RWPE2 (cell line): Measurements from ENCODE around the gene SGMS2.

Experiments used
- ATAC-seq: fragments of 200-7000 bp; cut with Tn5 transposase; 3 replicates; pipeline ENCODE4 v1.9.1; 2021; ENCODE audit warnings: low read depth
- DNase-seq: peaks from one replicate; pipeline ENCODE4 v3.0.0-alpha.2; 2020; ENCODE audit warnings: low spot score
- H3K27ac ChIP-seq: fragments of 450-650 bp; 2 replicates; pipeline ENCODE4 v1.5.1; 2017; ENCODE audit warnings: mild to moderate bottlenecking; ENCODE audit not compliant: poor library complexity, severe bottlenecking
- H3K27me3 ChIP-seq: fragments of 250-450 bp; sonication (Bioruptor Pico); 2 replicates; pipeline ENCODE4 v1.5.1; 2021; ENCODE audit warnings: mild to moderate bottlenecking, moderate library complexity; ENCODE audit not compliant: insufficient read depth, poor library complexity, severe bottlenecking
- H3K36me3 ChIP-seq: fragments of 250-450 bp; sonication (Bioruptor Pico); 2 replicates; pipeline ENCODE4 v1.5.1; 2020; ENCODE audit warnings: low read depth, mild to moderate bottlenecking, moderate library complexity
- H3K4me1 ChIP-seq: fragments of 250-450 bp; sonication (Bioruptor Pico); 2 replicates; pipeline ENCODE4 v1.5.1; 2021; ENCODE audit warnings: mild to moderate bottlenecking, moderate library complexity; ENCODE audit not compliant: insufficient read depth, poor library complexity, severe bottlenecking
- H3K4me3 ChIP-seq: fragments of 250-450 bp; sonication (Bioruptor Pico); 2 replicates; pipeline ENCODE4 v1.5.1; 2021; ENCODE audit warnings: mild to moderate bottlenecking, moderate library complexity; ENCODE audit not compliant: severe bottlenecking
- H3K9me3 ChIP-seq: fragments of 250-450 bp; sonication (Bioruptor Pico); 2 replicates; pipeline ENCODE4 v1.5.1; 2021; ENCODE audit warnings: mild to moderate bottlenecking, moderate library complexity; ENCODE audit not compliant: severe bottlenecking
- TF ChIP-seq, protein P1 (sequence below): fragments of 450-650 bp; IDR thresholded peaks from one replicate; pipeline ENCODE4 v1.5.1; 2017; ENCODE audit warnings: mild to moderate bottlenecking, moderate library complexity; ENCODE audit not compliant: poor library complexity, severe bottlenecking

The SGMS2 gene

DNA sequence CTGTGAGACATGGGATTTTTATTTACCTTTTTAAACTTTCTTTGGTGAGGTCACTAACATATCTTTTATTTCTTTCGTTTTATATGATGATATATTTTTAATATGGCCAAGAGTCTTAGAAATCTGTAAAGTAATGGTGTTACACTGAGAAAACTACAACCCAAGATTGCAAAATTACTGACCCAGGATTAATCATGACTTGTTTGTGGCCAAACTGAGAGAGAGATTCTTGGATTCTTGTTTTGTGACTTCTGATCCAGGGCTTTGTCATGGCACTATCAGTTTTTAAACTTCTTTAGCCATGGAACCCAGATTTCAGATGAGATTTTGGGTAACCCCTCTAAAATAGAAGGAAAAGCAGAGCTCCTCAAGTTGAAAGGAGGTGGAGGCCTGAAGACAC, 42.0 kb downstream of the SGMS2 start:
- Histone ChIP-seq H3K27ac (no peak overlapping the region), H3K4me1 (peaks cover 29% of the 10 kb centered on the region), H3K36me3 (no peaks in the 10 kb centered on the region), H3K9me3 (no peaks in the 10 kb centered on the region), H3K4me3 (no peak overlapping the region), H3K27me3 (no peaks in the 10 kb centered on the region)
- DNase-seq (no peak), ATAC-seq (no peak)
- TF ChIP-seq, protein P1, sequence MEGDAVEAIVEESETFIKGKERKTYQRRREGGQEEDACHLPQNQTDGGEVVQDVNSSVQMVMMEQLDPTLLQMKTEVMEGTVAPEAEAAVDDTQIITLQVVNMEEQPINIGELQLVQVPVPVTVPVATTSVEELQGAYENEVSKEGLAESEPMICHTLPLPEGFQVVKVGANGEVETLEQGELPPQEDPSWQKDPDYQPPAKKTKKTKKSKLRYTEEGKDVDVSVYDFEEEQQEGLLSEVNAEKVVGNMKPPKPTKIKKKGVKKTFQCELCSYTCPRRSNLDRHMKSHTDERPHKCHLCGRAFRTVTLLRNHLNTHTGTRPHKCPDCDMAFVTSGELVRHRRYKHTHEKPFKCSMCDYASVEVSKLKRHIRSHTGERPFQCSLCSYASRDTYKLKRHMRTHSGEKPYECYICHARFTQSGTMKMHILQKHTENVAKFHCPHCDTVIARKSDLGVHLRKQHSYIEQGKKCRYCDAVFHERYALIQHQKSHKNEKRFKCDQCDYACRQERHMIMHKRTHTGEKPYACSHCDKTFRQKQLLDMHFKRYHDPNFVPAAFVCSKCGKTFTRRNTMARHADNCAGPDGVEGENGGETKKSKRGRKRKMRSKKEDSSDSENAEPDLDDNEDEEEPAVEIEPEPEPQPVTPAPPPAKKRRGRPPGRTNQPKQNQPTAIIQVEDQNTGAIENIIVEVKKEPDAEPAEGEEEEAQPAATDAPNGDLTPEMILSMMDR = no peak

DNA sequence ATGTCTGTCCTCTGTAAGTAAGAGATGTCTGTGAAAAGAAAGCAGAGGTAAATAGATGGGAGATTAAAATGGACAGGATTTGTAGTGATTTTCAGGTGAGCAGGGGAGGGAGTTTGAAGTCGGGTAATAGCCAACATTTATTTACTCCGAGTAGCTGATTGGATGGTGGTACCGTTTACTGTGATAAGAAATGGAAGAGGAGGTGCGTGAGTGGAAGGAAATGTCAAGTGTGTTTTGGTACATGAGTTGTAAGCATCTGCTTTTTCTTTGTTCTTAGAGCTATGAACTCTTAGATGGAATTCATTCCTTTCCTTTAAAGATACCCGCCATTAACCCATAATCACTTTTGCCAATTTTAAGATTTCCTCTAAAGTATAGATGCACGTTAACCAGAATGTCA, 45.5 kb downstream of the SGMS2 start:
- TF ChIP-seq, protein P1 = no peak
- no peaks in the 10 kb centered on the region for H3K9me3 ChIP-seq
- no peaks in the 10 kb centered on the region for H3K27me3 ChIP-seq
- no peaks in the 10 kb centered on the region for H3K4me1 ChIP-seq
- no peak overlapping the region for H3K27ac ChIP-seq
- DNase-seq (no peak), ATAC-seq (no peak)
- H3K36me3 ChIP-seq = peaks cover 6% of the 10 kb centered on the region
- H3K4me3 ChIP-seq = no peak overlapping the region

DNA sequence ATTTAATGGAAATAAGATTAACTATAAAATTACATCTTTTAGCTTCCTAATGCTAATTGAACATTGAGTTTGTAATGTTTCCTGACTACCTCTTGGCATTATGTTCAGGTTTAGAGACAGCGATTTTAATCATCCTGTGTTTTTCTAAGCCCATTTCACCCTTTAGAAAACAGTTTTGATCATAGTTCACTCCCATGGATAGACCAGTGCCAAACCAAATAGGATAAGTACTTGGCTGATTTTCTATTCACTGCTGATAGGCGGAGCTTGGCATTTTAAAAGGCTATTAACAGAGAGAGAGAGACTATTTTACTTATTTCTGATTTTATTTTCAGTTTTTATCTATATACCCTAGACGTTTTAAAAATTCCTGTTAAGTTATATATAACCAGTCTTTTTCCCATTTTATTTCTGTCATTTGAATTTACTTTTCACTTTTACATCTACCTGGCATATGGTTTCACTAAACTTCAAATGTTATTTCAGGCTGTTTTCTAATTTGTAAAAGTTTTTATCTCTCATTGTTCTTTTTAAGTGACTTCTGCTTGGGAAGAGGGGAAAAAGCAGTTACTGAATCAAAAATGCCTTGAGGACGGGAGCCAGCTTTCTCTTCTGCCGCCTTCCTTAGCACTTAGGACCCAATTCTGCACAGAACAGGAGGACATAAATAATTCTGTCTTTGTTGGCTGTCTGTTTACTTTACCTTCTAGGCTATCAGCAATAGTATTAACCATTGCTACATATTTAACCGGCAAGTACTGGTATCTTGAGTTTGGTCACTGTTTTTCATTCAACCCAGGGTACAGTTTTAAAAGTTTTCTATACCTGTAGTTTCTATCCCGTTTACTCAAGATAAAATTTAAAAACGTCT, 46.4 kb downstream of the SGMS2 start:
- TF ChIP-seq, protein P1 = no peak
- DNase-seq = no peak
- ATAC-seq = no peak

DNA sequence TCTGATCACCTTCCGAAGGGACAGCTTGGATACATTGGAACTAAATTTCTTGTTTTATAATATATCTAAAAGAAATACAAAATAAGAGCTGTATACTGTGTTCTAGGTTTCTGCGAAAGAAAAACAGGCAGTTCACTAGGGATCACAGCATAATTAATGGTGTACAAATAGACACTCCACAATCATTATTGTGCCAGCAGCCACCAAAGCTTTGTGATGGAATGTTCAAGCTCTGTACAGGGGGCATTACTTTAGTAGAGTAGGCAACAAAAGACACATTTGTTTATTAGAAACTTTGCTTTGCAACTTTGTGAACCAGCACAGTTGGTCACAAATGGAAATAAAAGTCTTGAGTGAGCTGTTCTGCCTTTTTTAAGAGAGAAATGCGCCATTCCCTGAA, 49.3 kb downstream of the SGMS2 start:
- Histone ChIP-seq H3K36me3 (peaks cover 6% of the 10 kb centered on the region), H3K27me3 (no peaks in the 10 kb centered on the region), H3K4me3 (no peak overlapping the region), H3K9me3 (no peaks in the 10 kb centered on the region), H3K27ac (no peak overlapping the region), H3K4me1 (peaks cover 10% of the 10 kb centered on the region)
- DNase-seq = no peak
- TF ChIP-seq, protein P1 = no peak
- ATAC-seq = no peak

More for the DNA sequence above, 46.4 kb downstream of the SGMS2 start:
- Histone ChIP-seq H3K4me1 (peaks cover 2% of the 10 kb centered on the region), H3K27me3 (no peaks in the 10 kb centered on the region), H3K9me3 (no peaks in the 10 kb centered on the region), H3K36me3 (peaks cover 6% of the 10 kb centered on the region), H3K4me3 (no peak overlapping the region), H3K27ac (no peak overlapping the region)

DNA sequence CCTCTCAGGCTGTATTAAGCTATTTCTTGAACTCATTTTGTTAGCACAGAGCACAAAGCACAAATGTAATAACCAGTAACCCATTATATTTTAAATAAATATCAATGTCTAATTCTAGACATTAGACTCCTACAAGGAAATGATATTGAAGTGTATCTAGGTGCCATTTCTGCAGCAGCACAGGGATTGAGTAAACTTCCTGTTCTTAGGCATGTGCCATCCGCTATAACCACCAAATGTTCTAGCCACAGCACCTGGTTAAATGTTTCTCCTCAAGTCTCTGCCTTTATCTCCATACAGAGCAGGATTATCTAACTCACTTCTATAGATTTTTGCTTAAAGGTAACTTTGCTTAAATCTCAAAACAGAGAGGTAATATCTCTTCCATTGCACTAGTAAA, 51.4 kb downstream of the SGMS2 start:
- no peak for DNase-seq
- no peak overlapping the region for H3K27ac ChIP-seq
- TF ChIP-seq, protein P1 = no peak

More for the DNA sequence above, 51.4 kb downstream of the SGMS2 start:
- Histone ChIP-seq H3K27me3 (no peaks in the 10 kb centered on the region), H3K4me1 (peaks cover 10% of the 10 kb centered on the region), H3K4me3 (no peak overlapping the region), H3K36me3 (peaks cover 6% of the 10 kb centered on the region), H3K9me3 (no peaks in the 10 kb centered on the region)
- no peak for ATAC-seq
